HG03571 (cell line): ENCODE results near the gene RIT2.

ENCODE experiments used
- ATAC-seq: cut with Tn5 transposase; IDR thresholded peaks from one replicate; pipeline ENCODE4 v1.9.1; 2021; ENCODE audit not compliant: unreplicated experiment

The RIT2 gene

GRCh38 chr18:42706029-42706608, 409.4 kb downstream of the RIT2 start:
- ATAC-seq = no peak
